ENCODE data around the gene AGPAT3. TPM values are rescaled to one million over a fixed set of nuclear protein-coding genes. Genes with fewer than 3 reads are reported as not detected.
"Not testable (repeated sequence)": the region's sequence is repeated elsewhere in the genome, so short reads cannot be mapped to it uniquely, and the experiment has no call there.

Gene AGPAT3
- total and polyA plus RNA-seq, 7 experiments from 2014 or later: 11.4 to 121 (median 62.5) TPM

- intact Hi-C loops (cut with micrococcal nuclease): loop anchor here in 1 of 2 donors (1.0 kb wide), 1 partner anchor 13 kb away; no protein-coding TSS in a partner anchor
- H3K27ac Mint-ChIP-seq: peak overlapping the region in 7 of 9 donors; percentile 3 to 83 (median 65)
- H3K4me3 ChIP-seq (ENCODE audit: low read length): no peak overlapping the region
- H3K36me3 ChIP-seq (ENCODE audit: control insufficient read depth in 2 of 3, insufficient read depth in 3 of 3, low read length in 3 of 3): no peaks in the 10 kb centered on the region
- H3K4me3 Mint-ChIP-seq: peak overlapping the region in 8 of 10 donors; percentile 37 to 82 (median 53)
- no peaks in the 10 kb centered on the region for H3K27me3 ChIP-seq (ENCODE audit: control insufficient read depth in 2 of 2, insufficient read depth in 2 of 2, low read length in 2 of 2)
- DNase-seq (peak in 4 of 9 donors; percentile 4 to 15 (median 12)), ATAC-seq (no peak)
- H3K36me3 Mint-ChIP-seq: peaks cover 0 to 7% (median 0%) of the 10 kb centered on the region in 5 donors
- H3K27me3 Mint-ChIP-seq: peaks cover 0 to 7% (median 2%) of the 10 kb centered on the region in 5 donors
- no peak overlapping the region for H3K27ac ChIP-seq (ENCODE audit: low read depth, low read length)
- ChIA-PET CTCF (interaction anchor here (0.5 to 0.6 kb wide), 2 partner anchors 85 to 93 kb away, joined by 3 to 4 read pairs; no protein-coding TSS in a partner anchor), POLR2A (interaction anchor here (0.7 to 1.0 kb wide), 2 partner anchors 49 to 126 kb away, joined by 4 read pairs; no protein-coding TSS in a partner anchor)
- peaks cover 0 to 4% (median 0%) of the 10 kb centered on the region in 11 donors for H3K9me3 Mint-ChIP-seq
- no peaks in the 10 kb centered on the region for H3K9me3 ChIP-seq (ENCODE audit: control insufficient read depth in 2 of 3, low read length in 3 of 3)
- peaks cover 0 to 4% of the 10 kb centered on the region in 2 donors for H3K4me1 ChIP-seq (ENCODE audit: control insufficient read depth in 2 of 2, insufficient read depth in 2 of 2, low read length in 2 of 2)
- peaks cover 6 to 22% (median 7%) of the 10 kb centered on the region in 7 donors for H3K4me1 Mint-ChIP-seq
These were observed 22.3 kb upstream of the AGPAT3 start for GRCh38 chr21:43842742-43843141.

GRCh38 chr21:43844906-43845305, 20.1 kb upstream of the AGPAT3 start:
- H3K27ac Mint-ChIP-seq; H3K27me3 ChIP-seq (ENCODE audit: control insufficient read depth in 2 of 2, insufficient read depth in 2 of 2, low read length in 2 of 2); ATAC-seq; DNase-seq; H3K27ac ChIP-seq (ENCODE audit: low read depth, low read length); H3K9me3 Mint-ChIP-seq; POLR2A ChIA-PET; H3K4me3 Mint-ChIP-seq; H3K4me1 ChIP-seq (ENCODE audit: control insufficient read depth in 2 of 2, insufficient read depth in 2 of 2, low read length in 2 of 2); H3K36me3 ChIP-seq (ENCODE audit: control insufficient read depth in 2 of 3, insufficient read depth in 3 of 3, low read length in 3 of 3); intact Hi-C loops (cut with micrococcal nuclease); H3K4me3 ChIP-seq (ENCODE audit: low read length); H3K27me3 Mint-ChIP-seq; H3K9me3 ChIP-seq (ENCODE audit: control insufficient read depth in 2 of 3, low read length in 3 of 3); H3K36me3 Mint-ChIP-seq: not testable (repeated sequence)
- H3K4me1 Mint-ChIP-seq: peaks cover 5 to 23% (median 7%) of the 10 kb centered on the region in 7 donors
- CTCF ChIA-PET: interaction anchor here (1.0 kb wide), 1 partner anchor 95 kb away, joined by 3 read pairs; no protein-coding TSS in a partner anchor

GRCh38 chr21:43845386-43845785, 19.6 kb upstream of the AGPAT3 start:
- CTCF ChIA-PET: interaction anchor here (1.0 kb wide), 1 partner anchor 94 kb away, joined by 3 read pairs; no protein-coding TSS in a partner anchor
- H3K27ac Mint-ChIP-seq: no peak overlapping the region
- H3K36me3 Mint-ChIP-seq: peaks cover 0 to 9% (median 0%) of the 10 kb centered on the region in 5 donors
- peaks cover 0 to 8% (median 0%) of the 10 kb centered on the region in 11 donors for H3K9me3 Mint-ChIP-seq
- DNase-seq: no peak
- Histone ChIP-seq H3K9me3 (ENCODE audit: control insufficient read depth in 2 of 3, low read length in 3 of 3) (no peaks in the 10 kb centered on the region), H3K4me1 (ENCODE audit: control insufficient read depth in 2 of 2, insufficient read depth in 2 of 2, low read length in 2 of 2) (peaks cover 0 to 4% of the 10 kb centered on the region in 2 donors), H3K36me3 (ENCODE audit: control insufficient read depth in 2 of 3, insufficient read depth in 3 of 3, low read length in 3 of 3) (no peaks in the 10 kb centered on the region), H3K27me3 (ENCODE audit: control insufficient read depth in 2 of 2, insufficient read depth in 2 of 2, low read length in 2 of 2) (no peaks in the 10 kb centered on the region), H3K27ac (ENCODE audit: low read depth, low read length) (no peak overlapping the region), H3K4me3 (ENCODE audit: low read length) (no peak overlapping the region)
- intact Hi-C loops (cut with micrococcal nuclease): no loop called here
- peaks cover 5 to 22% (median 7%) of the 10 kb centered on the region in 7 donors for H3K4me1 Mint-ChIP-seq
- POLR2A ChIA-PET: no interaction called here
- no peak overlapping the region for H3K4me3 Mint-ChIP-seq
- no peak for ATAC-seq
- no peaks in the 10 kb centered on the region for H3K27me3 Mint-ChIP-seq

GRCh38 chr21:43846430-43846829, 18.6 kb upstream of the AGPAT3 start:
- intact Hi-C loops (cut with micrococcal nuclease): no loop called here
- Mint-ChIP-seq H3K4me1 (peaks cover 5 to 28% (median 7%) of the 10 kb centered on the region in 7 donors), H3K9me3 (peaks cover 0 to 16% (median 0%) of the 10 kb centered on the region in 11 donors), H3K27me3 (no peaks in the 10 kb centered on the region), H3K27ac (no peak overlapping the region), H3K4me3 (no peak overlapping the region), H3K36me3 (peaks cover 0 to 16% (median 3%) of the 10 kb centered on the region in 5 donors)
- Histone ChIP-seq H3K4me1 (ENCODE audit: control insufficient read depth in 2 of 2, insufficient read depth in 2 of 2, low read length in 2 of 2) (peaks cover 0 to 4% of the 10 kb centered on the region in 2 donors), H3K9me3 (ENCODE audit: control insufficient read depth in 2 of 3, low read length in 3 of 3) (no peaks in the 10 kb centered on the region), H3K27ac (ENCODE audit: low read depth, low read length) (no peak overlapping the region), H3K27me3 (ENCODE audit: control insufficient read depth in 2 of 2, insufficient read depth in 2 of 2, low read length in 2 of 2) (no peaks in the 10 kb centered on the region), H3K36me3 (ENCODE audit: control insufficient read depth in 2 of 3, insufficient read depth in 3 of 3, low read length in 3 of 3) (no peaks in the 10 kb centered on the region), H3K4me3 (ENCODE audit: low read length) (no peak overlapping the region)
- DNase-seq: no peak
- ATAC-seq: no peak
- CTCF ChIA-PET: interaction anchor here (1.1 kb wide), 1 partner anchor 75 kb away, joined by 3 read pairs; no protein-coding TSS in a partner anchor
- POLR2A ChIA-PET: interaction anchor here (0.6 kb wide), 1 partner anchor 725 kb away, joined by 3 read pairs; no protein-coding TSS in a partner anchor

GRCh38 chr21:43847301-43847700, 17.7 kb upstream of the AGPAT3 start:
- peaks cover 0 to 4% of the 10 kb centered on the region in 2 donors for H3K4me1 ChIP-seq (ENCODE audit: control insufficient read depth in 2 of 2, insufficient read depth in 2 of 2, low read length in 2 of 2)
- H3K27me3 Mint-ChIP-seq: no peaks in the 10 kb centered on the region
- no peak overlapping the region for H3K27ac ChIP-seq (ENCODE audit: low read depth, low read length)
- no peak for DNase-seq
- peaks cover 0 to 16% (median 0%) of the 10 kb centered on the region in 11 donors for H3K9me3 Mint-ChIP-seq
- no peak overlapping the region for H3K27ac Mint-ChIP-seq
- no peaks in the 10 kb centered on the region for H3K36me3 ChIP-seq (ENCODE audit: control insufficient read depth in 2 of 3, insufficient read depth in 3 of 3, low read length in 3 of 3)
- H3K36me3 Mint-ChIP-seq: peaks cover 0 to 18% (median 3%) of the 10 kb centered on the region in 5 donors
- no peak for ATAC-seq
- H3K9me3 ChIP-seq (ENCODE audit: control insufficient read depth in 2 of 3, low read length in 3 of 3): no peaks in the 10 kb centered on the region
- ChIA-PET POLR2A (no interaction called here), CTCF (no interaction called here)
- H3K4me3 Mint-ChIP-seq: no peak overlapping the region
- H3K4me1 Mint-ChIP-seq: peaks cover 5 to 23% (median 6%) of the 10 kb centered on the region in 7 donors
- no peaks in the 10 kb centered on the region for H3K27me3 ChIP-seq (ENCODE audit: control insufficient read depth in 2 of 2, insufficient read depth in 2 of 2, low read length in 2 of 2)
- H3K4me3 ChIP-seq (ENCODE audit: low read length): no peak overlapping the region
- intact Hi-C loops (cut with micrococcal nuclease): no loop called here

GRCh38 chr21:43848771-43849170, 16.3 kb upstream of the AGPAT3 start:
- H3K27me3 ChIP-seq (ENCODE audit: control insufficient read depth in 2 of 2, insufficient read depth in 2 of 2, low read length in 2 of 2): no peaks in the 10 kb centered on the region
- intact Hi-C loops (cut with micrococcal nuclease): no loop called here
- ChIA-PET CTCF (interaction anchor here (0.6 to 0.7 kb wide), 2 partner anchors 17 to 61 kb away, joined by 3 to 4 read pairs; no protein-coding TSS in a partner anchor), POLR2A (no interaction called here)
- H3K27ac ChIP-seq (ENCODE audit: low read depth, low read length): no peak overlapping the region
- Mint-ChIP-seq H3K27me3 (no peaks in the 10 kb centered on the region), H3K9me3 (peaks cover 0 to 16% (median 0%) of the 10 kb centered on the region in 11 donors), H3K27ac (no peak overlapping the region), H3K4me3 (no peak overlapping the region), H3K36me3 (peaks cover 0 to 14% (median 3%) of the 10 kb centered on the region in 5 donors), H3K4me1 (peaks cover 0 to 23% (median 0%) of the 10 kb centered on the region in 7 donors)
- H3K4me3 ChIP-seq (ENCODE audit: low read length): no peak overlapping the region
- ATAC-seq (no peak), DNase-seq (no peak)
- H3K9me3 ChIP-seq (ENCODE audit: control insufficient read depth in 2 of 3, low read length in 3 of 3): no peaks in the 10 kb centered on the region
- H3K4me1 ChIP-seq (ENCODE audit: control insufficient read depth in 2 of 2, insufficient read depth in 2 of 2, low read length in 2 of 2): no peaks in the 10 kb centered on the region
- no peaks in the 10 kb centered on the region for H3K36me3 ChIP-seq (ENCODE audit: control insufficient read depth in 2 of 3, insufficient read depth in 3 of 3, low read length in 3 of 3)
